Hematopoietic multipotent progenitor cell treated with erythropoietin and hydrocortisone succinate and interleukin-3 and kit ligand, for 4 days (in vitro differentiated cells): ENCODE measurements around the gene IPO7.

Experiments used
- DNase-seq: peaks from one replicate; pipeline ENCODE4 v3.0.0-alpha.2; 2015

Gene IPO7

DNA sequence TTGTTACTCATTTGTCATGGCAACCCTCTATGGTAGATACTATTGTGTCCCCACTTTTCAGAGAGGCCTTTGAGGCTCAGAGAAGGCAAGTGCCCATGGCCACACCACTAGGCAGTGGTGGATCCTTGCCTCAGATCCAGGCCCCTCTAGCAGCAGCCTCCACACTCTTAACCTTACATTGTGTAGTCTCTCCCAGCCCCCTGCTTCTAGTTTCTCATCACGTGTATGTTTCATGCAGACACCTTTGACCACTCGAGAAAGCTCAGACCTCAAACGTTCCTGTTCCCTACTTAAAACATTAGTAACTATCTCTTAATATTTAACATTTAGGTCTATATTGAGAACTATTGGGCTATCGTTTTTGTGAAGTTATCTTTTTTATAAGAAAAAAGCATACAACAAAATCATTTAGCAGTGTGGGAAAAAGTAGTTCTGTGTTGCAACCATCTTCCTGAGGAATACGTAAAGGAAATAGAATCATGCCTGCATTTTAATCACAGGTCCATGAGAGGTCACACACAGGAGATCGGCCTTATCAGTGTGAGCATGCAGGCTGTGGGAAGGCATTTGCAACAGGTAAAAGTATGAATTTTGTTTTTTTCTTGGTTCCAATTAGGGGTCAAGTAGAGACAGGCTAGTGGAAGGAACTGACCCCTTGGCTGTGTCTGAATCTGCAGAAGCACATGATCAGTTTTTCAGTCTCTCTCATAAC lies 111.5 kb downstream of the IPO7 start:
- no peak for DNase-seq
